Natural killer cell treated with Interleukin-12 subunit alpha and Interleukin-12 subunit beta and Interleukin-15 and Interleukin-18, amount 100 ng/mL, for 72 hours (primary cell): ENCODE measurements around the gene RFWD3. TPM values are rescaled to one million over a fixed set of nuclear protein-coding genes. Genes with fewer than 3 reads are reported as not detected.
"Not testable (repeated sequence)": the region's sequence is repeated elsewhere in the genome, so short reads cannot be mapped to it uniquely, and the experiment has no call there.

Experiments used
- ATAC-seq, 2 donors: fragments of 150-1000 bp; cut with Tn5 transposase in 1 of 2; sonication (Bioruptor Pico), chemical (Tn5 transposase) in 1 of 2; 2 replicates each; pipeline ENCODE4 v1.10.0; 2021
- DNase-seq: peaks from one replicate; pipeline ENCODE4 v3.0.0; 2022; ENCODE audit warnings: low spot score
- H3K27ac Mint-ChIP-seq, 2 donors: 1 replicate in 1 of 2; 2 replicates in 1 of 2; pipeline ENCODE4 v1.8.0; 2022; ENCODE audit warnings: mixed read lengths in 2 of 2, mild to moderate bottlenecking in 1 of 2, moderate library complexity in 1 of 2
- H3K27me3 Mint-ChIP-seq, 2 donors: 1 replicate in 1 of 2; 2 replicates in 1 of 2; pipeline ENCODE4 v1.8.0; 2022; ENCODE audit warnings: mixed read lengths in 2 of 2
- H3K36me3 Mint-ChIP-seq: one replicate; pipeline ENCODE4 v1.8.0; 2022; ENCODE audit warnings: mixed read lengths
- H3K4me1 Mint-ChIP-seq, 2 donors: 1 replicate in 1 of 2; 2 replicates in 1 of 2; pipeline ENCODE4 v1.8.0; 2022; ENCODE audit warnings: low read depth in 2 of 2, mixed read lengths in 2 of 2, mild to moderate bottlenecking in 1 of 2
- H3K4me3 Mint-ChIP-seq: one replicate; pipeline ENCODE4 v1.8.0; 2022; ENCODE audit warnings: mixed read lengths
- H3K9me3 Mint-ChIP-seq: 2 replicates; pipeline ENCODE4 v1.8.0; 2022; ENCODE audit warnings: mixed read lengths
- total RNA-seq, 2 donors: library from RNA; stranded (reverse); gene quantifications; one replicate each; pipeline ENCODE4 v1.2.3, GENCODE V29; 2022

RFWD3 gene
- total RNA-seq, 2 donors from 2014 or later = 76.7 to 148 TPM

- Mint-ChIP-seq H3K4me1 (peaks cover 11 to 14% of the 10 kb centered on the region in 2 donors), H3K36me3 (peaks cover 24% of the 10 kb centered on the region), H3K27ac (peak overlapping the region in 1 of 2 donors; percentile 67), H3K27me3 (no peaks in the 10 kb centered on the region), H3K4me3 (no peak overlapping the region), H3K9me3 (no peaks in the 10 kb centered on the region)
- ATAC-seq (no peak), DNase-seq (no peak)
Measured at GRCh38 chr16:74691093-74691855, 24.6 kb upstream of the RFWD3 start.

DNA sequence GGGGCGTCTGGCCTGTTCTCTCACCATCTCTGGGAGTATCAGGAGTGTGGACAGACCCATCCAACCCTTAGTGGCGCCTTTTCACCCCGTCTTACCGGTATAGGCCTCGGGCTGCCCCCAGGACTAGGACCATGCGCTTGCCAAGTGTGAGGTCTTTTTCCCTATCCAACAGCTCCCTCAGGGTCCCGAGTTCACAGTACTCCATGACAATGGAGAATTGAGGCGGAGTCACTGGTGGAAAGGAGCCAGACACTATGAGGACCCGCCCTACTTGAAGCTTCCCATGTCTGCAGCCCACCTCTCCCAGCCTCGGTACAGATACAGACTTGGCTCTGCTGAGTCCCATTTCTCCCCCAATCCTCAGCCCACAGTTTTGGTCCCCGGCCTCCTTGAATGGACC, 15.9 kb upstream of the RFWD3 start:
- Mint-ChIP-seq H3K9me3 (no peaks in the 10 kb centered on the region), H3K36me3 (no peaks in the 10 kb centered on the region), H3K4me3 (no peak overlapping the region), H3K4me1 (no peaks in the 10 kb centered on the region), H3K27me3 (no peaks in the 10 kb centered on the region), H3K27ac (no peak overlapping the region)
- DNase-seq = no peak
- ATAC-seq = no peak

- Mint-ChIP-seq H3K4me3 (no peak overlapping the region), H3K36me3 (no peaks in the 10 kb centered on the region)
Measured at GRCh38 chr16:74680681-74681080, 14.0 kb upstream of the RFWD3 start.

GRCh38 chr16:74679983-74680382, 13.3 kb upstream of the RFWD3 start:
- no peaks in the 10 kb centered on the region for H3K9me3 Mint-ChIP-seq
- H3K27ac Mint-ChIP-seq = peak overlapping the region in 1 of 2 donors; percentile 39
- no peak for DNase-seq
- no peak for ATAC-seq
- H3K27me3 Mint-ChIP-seq = no peaks in the 10 kb centered on the region
- no peak overlapping the region for H3K4me3 Mint-ChIP-seq
- no peaks in the 10 kb centered on the region for H3K36me3 Mint-ChIP-seq
- H3K4me1 Mint-ChIP-seq = no peaks in the 10 kb centered on the region

More at GRCh38 chr16:74680681-74681080, 14.0 kb upstream of the RFWD3 start:
- Mint-ChIP-seq H3K4me1 (no peaks in the 10 kb centered on the region), H3K27ac (no peak overlapping the region), H3K27me3 (no peaks in the 10 kb centered on the region), H3K9me3 (no peaks in the 10 kb centered on the region)
- no peak for DNase-seq
- no peak for ATAC-seq

DNA sequence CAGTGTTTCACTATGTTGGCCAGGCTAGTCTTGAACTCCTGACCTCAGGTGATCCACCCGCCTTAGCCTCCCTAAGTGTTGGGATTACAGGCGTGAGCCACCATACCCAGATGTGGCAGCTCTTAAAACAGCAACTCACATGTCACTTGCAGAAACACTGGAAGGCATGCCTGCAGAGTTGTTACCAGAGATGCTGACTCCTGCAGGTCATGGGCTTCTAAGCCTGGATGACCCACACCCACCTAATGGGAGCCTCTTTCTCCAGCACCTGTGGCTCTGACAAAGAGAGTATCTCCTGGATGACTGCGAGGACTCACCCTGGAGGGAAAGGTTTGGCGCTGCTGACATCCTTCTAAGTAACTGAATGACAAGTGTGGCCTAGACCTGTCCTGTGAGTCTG, 11.2 kb upstream of the RFWD3 start:
- Mint-ChIP-seq H3K9me3 (no peaks in the 10 kb centered on the region), H3K27me3 (no peaks in the 10 kb centered on the region), H3K4me1 (no peaks in the 10 kb centered on the region), H3K36me3 (peaks cover 5% of the 10 kb centered on the region), H3K27ac (no peak overlapping the region), H3K4me3 (no peak overlapping the region)
- DNase-seq (no peak), ATAC-seq (no peak)

- peak overlapping the region in 1 of 2 donors; percentile 0 for H3K27ac Mint-ChIP-seq
- H3K4me3 Mint-ChIP-seq = no peak overlapping the region
- H3K9me3 Mint-ChIP-seq = no peaks in the 10 kb centered on the region
- peaks cover 0 to 2% of the 10 kb centered on the region in 2 donors for H3K4me1 Mint-ChIP-seq
- no peaks in the 10 kb centered on the region for H3K27me3 Mint-ChIP-seq
- ATAC-seq (no peak), DNase-seq (no peak)
- peaks cover 12% of the 10 kb centered on the region for H3K36me3 Mint-ChIP-seq
Measured at GRCh38 chr16:74673876-74674275, 7.2 kb upstream of the RFWD3 start.

- not testable (repeated sequence) for ATAC-seq, H3K27ac Mint-ChIP-seq, DNase-seq, H3K9me3 Mint-ChIP-seq, H3K27me3 Mint-ChIP-seq
- Mint-ChIP-seq H3K4me1 (peaks cover 15% of the 10 kb centered on the region in 2 donors), H3K4me3 (peak overlapping the region; percentile 24), H3K36me3 (peaks cover 17% of the 10 kb centered on the region)
Measured at GRCh38 chr16:74668877-74669276, 2.2 kb upstream of the RFWD3 start.

DNA sequence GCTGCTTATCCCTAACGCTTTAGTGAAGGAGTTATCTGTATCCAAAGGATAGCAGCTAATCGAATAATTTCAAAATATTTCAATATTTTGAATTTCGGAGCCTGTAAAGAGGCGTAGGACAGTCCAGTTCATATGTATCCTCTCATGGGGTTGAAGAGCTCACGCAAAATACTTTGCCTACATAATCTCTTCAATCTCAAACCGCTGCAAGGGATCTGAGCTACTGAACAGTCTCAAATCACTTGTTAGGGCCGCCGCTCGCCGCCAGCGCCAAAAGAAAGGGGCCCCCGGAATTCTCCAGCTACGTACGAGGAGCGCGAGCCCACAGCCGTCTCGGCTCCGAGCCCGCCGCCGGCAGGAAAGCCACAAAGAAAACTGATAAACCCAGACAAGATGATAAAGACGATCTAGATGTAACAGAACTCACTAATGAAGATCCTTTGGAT, 601 bp upstream of the RFWD3 start:
- peak overlapping the region; percentile 82 to 87 for H3K27ac Mint-ChIP-seq
- H3K9me3 Mint-ChIP-seq = no peaks in the 10 kb centered on the region
- H3K27me3 Mint-ChIP-seq = no peaks in the 10 kb centered on the region
- peaks cover 24 to 26% of the 10 kb centered on the region in 2 donors for H3K4me1 Mint-ChIP-seq
- H3K4me3 Mint-ChIP-seq = peak overlapping the region; percentile 87
- H3K36me3 Mint-ChIP-seq = peaks cover 24% of the 10 kb centered on the region
- no peak for ATAC-seq
- no peak for DNase-seq

- Mint-ChIP-seq H3K36me3 (peaks cover 22% of the 10 kb centered on the region), H3K4me1 (peaks cover 27 to 30% of the 10 kb centered on the region in 2 donors), H3K27ac (peak overlapping the region; percentile 82 to 87), H3K4me3 (peak overlapping the region; percentile 87), H3K27me3 (no peaks in the 10 kb centered on the region), H3K9me3 (no peaks in the 10 kb centered on the region)
- no peak for ATAC-seq
- DNase-seq = no peak
Measured at GRCh38 chr16:74666010-74666421, 661 bp downstream of the RFWD3 start.

DNA sequence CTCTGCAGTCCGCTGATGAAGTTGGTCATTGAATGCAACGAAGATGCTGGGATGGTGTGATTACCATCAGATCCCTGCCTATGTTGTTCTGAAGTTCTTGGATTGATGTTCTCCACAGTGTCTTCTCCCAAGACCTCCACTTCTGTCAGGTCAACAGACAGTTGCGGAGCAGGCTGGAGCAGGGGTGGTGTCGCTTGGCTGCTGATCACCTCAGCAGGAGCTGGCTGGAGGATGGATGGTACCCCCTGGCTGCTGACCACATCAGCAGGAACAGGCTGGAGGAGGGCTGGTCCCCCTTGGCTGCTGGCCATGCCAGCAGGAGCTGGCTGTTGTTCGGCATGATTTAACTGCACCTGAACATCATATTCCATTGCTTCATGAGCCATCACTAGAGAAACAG, 5.6 kb downstream of the RFWD3 start:
- H3K36me3 Mint-ChIP-seq = peaks cover 49% of the 10 kb centered on the region
- DNase-seq = no peak
- no peaks in the 10 kb centered on the region for H3K27me3 Mint-ChIP-seq
- H3K4me3 Mint-ChIP-seq = peak overlapping the region; percentile 44
- H3K9me3 Mint-ChIP-seq = no peaks in the 10 kb centered on the region
- peaks cover 52 to 57% of the 10 kb centered on the region in 2 donors for H3K4me1 Mint-ChIP-seq
- no peak for ATAC-seq
- H3K27ac Mint-ChIP-seq = peak overlapping the region in 1 of 2 donors; percentile 25

DNA sequence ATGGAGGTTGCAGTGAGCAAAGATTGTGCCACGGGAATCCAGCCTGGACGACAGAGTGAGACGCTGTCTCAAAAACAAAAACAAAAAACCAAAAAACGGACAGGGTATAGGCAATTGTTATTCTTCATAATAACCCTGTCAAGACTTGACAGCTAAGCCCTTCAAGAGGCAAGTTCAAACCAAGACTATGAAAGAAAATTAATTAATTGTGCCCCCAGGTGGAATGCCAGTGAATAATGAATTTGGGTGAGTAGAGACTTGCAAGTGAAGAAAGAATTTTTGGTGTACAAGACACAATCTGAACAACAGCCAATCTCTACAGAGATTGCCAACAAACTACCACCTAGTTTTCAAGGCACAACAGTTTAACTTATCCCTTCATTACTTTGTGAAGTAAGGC, 6.3 kb downstream of the RFWD3 start:
- no peak for DNase-seq
- Mint-ChIP-seq H3K4me3 (peak overlapping the region; percentile 62), H3K27ac (peak overlapping the region in 1 of 2 donors; percentile 72), H3K9me3 (no peaks in the 10 kb centered on the region), H3K4me1 (peaks cover 52 to 57% of the 10 kb centered on the region in 2 donors), H3K36me3 (peaks cover 49% of the 10 kb centered on the region), H3K27me3 (no peaks in the 10 kb centered on the region)
- ATAC-seq = no peak

- H3K36me3 Mint-ChIP-seq = peaks cover 45% of the 10 kb centered on the region
- H3K4me3 Mint-ChIP-seq = peak overlapping the region; percentile 62
- DNase-seq (no peak), ATAC-seq (no peak)
- H3K4me1 Mint-ChIP-seq = peaks cover 59 to 60% of the 10 kb centered on the region in 2 donors
- H3K9me3 Mint-ChIP-seq = no peaks in the 10 kb centered on the region
- H3K27me3 Mint-ChIP-seq = no peaks in the 10 kb centered on the region
- H3K27ac Mint-ChIP-seq = no peak overlapping the region
Measured at GRCh38 chr16:74659041-74659440, 7.6 kb downstream of the RFWD3 start.

DNA sequence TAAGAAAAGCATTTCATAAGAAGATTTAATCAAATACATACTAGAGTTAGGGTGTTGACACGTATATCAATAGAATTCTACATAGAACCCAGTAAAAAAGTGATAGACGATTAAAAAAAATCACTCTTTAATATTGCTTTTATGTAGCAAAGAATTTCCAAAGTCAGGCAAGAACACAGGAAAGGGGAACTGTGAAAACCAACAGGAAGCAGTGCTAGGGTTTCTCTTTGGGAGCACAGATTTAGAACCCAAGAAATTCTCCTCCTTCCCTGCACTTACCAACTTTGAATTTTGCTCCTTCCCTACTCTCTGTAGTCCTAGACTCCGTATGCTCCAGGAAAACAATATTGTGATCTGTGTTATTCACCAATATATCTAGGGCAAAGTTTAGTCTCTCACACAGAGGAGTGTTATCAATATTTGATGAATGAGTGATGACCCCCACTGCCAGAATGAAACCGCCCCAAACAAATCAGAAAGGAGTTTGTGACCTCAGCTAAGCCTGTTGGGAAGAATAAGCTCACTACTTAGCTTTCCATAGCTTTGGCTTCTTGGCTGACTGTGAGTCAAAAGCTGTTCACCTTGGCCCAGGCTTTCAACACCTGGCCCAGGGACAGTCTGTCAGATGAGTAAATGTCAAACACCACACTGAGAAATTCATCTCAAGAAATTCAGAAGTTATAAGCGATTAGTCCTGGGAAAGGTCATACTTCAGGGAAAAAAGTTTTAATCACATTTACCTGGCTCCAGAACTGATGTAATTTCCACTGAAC, 8.6 kb downstream of the RFWD3 start:
- H3K36me3 Mint-ChIP-seq = peaks cover 39% of the 10 kb centered on the region
- peak overlapping the region; percentile 34 for H3K4me3 Mint-ChIP-seq
- DNase-seq (no peak), ATAC-seq (no peak)
- no peaks in the 10 kb centered on the region for H3K9me3 Mint-ChIP-seq
- H3K27ac Mint-ChIP-seq = peak overlapping the region in 1 of 2 donors; percentile 67
- no peaks in the 10 kb centered on the region for H3K27me3 Mint-ChIP-seq
- peaks cover 57 to 59% of the 10 kb centered on the region in 2 donors for H3K4me1 Mint-ChIP-seq

DNA sequence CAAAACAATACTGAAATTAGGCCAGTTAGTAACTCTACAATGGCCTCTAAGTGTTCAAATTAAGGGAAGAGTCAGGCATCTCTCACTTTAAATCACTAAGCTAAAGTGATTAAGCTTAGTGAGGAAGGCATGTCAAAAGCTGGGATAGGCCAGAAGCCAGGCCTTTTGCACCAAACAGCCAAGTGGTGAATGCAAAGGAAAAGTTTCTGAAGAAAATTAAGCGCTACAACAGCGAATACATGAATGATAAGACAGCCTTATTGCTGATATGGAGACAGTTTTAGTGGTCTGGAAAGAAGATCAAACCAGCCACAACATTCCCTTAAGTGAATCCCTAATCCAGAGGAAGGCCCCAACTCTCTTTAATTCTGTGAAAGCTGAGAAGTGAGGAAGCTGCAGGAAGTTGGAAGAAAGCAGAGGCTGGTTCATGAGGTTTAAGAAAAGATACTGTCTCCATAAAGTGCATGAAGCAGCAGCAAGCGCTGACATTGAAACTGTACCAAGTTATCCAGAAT, 12.1 kb downstream of the RFWD3 start:
- Mint-ChIP-seq H3K4me1 (peaks cover 40 to 41% of the 10 kb centered on the region in 2 donors), H3K9me3 (no peaks in the 10 kb centered on the region), H3K4me3 (no peak overlapping the region), H3K27ac (no peak overlapping the region), H3K36me3 (peaks cover 24% of the 10 kb centered on the region), H3K27me3 (no peaks in the 10 kb centered on the region)
- ATAC-seq (no peak), DNase-seq (no peak)
